ENCODE measurements around the gene LEFTY1.
"Not testable (repeated sequence)": the region's sequence is repeated elsewhere in the genome, so short reads cannot be mapped to it uniquely, and the experiment has no call there.

The LEFTY1 gene

GRCh38 chr1:225888898-225889601 lies at the start of gene LEFTY1:
Gene LEFTY1, minus strand, starts transcription at chr1:225889146. Its CDS starts 80 bp downstream, at chr1:225889066.
- H3K4me3 ChIP-seq (ENCODE audit: low read depth, low read length) = peak within 1 kb of the TSS; percentile 69
- H3K9ac ChIP-seq (ENCODE audit: low read length) = peak within 1 kb of the TSS; percentile 98
- H3K27ac ChIP-seq (ENCODE audit: low read depth, low read length) = peak within 1 kb of the TSS; percentile 83; the same call in 1 of the 2 replicates

GRCh38 chr1:225937048-225937968 lies 48.4 kb upstream of the LEFTY1 start:
- no peak overlapping the region for H3K9ac ChIP-seq (ENCODE audit: low read length)

More at GRCh38 chr1:225888898-225889601, at the start of gene LEFTY1:
- Histone ChIP-seq H3K27me3 (ENCODE audit: control insufficient read depth, insufficient read depth, low read length) (peaks cover 5% of the 10 kb centered on the region; the same call in 1 of the 2 replicates), H3K36me3 (ENCODE audit: control insufficient read depth, insufficient read depth, low read length) (peaks cover 10% of the 10 kb centered on the region), H3K4me1 (ENCODE audit: control insufficient read depth, insufficient read depth, low read length) (peaks cover 38% of the 10 kb centered on the region), H3K9me3 (ENCODE audit: control insufficient read depth, insufficient read depth, low read depth, low read length) (no peaks in the 10 kb centered on the region)

DNA sequence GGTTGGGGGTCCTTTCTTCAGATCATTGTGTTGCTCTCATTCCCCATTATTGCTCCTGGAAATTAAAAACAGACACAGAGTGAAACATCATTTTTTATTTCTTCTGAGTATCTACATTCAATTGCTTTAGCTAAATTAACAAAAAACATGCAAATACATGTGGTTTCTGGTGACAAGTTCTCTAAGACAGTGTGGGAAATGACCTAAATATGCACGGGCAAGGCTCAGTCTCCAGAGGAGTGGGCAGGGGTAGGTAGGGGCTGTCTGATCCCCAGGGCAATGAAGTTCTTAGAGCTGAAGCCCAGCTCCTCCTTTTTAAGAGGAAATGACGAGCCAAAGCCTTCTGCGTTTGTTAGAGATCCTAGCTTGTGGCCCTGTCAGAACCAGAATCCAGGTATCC lies 47.6 kb upstream of the LEFTY1 start:
- Histone ChIP-seq H3K9me3 (ENCODE audit: control insufficient read depth, insufficient read depth, low read depth, low read length) (no peaks in the 10 kb centered on the region), H3K27ac (ENCODE audit: low read depth, low read length) (no peak overlapping the region), H3K4me1 (ENCODE audit: control insufficient read depth, insufficient read depth, low read length) (peaks cover 17% of the 10 kb centered on the region), H3K4me3 (ENCODE audit: low read depth, low read length) (no peak overlapping the region), H3K36me3 (ENCODE audit: control insufficient read depth, insufficient read depth, low read length) (no peaks in the 10 kb centered on the region), H3K27me3 (ENCODE audit: control insufficient read depth, insufficient read depth, low read length) (no peaks in the 10 kb centered on the region; the same call in 1 of the 2 replicates), H3K9ac (ENCODE audit: low read length) (no peak overlapping the region)

More at GRCh38 chr1:225937048-225937968, 48.4 kb upstream of the LEFTY1 start:
- H3K27ac ChIP-seq (ENCODE audit: low read depth, low read length) = no peak overlapping the region
- H3K4me1 ChIP-seq (ENCODE audit: control insufficient read depth, insufficient read depth, low read length) = peaks cover 24% of the 10 kb centered on the region
- no peaks in the 10 kb centered on the region for H3K36me3 ChIP-seq (ENCODE audit: control insufficient read depth, insufficient read depth, low read length)
- H3K4me3 ChIP-seq (ENCODE audit: low read depth, low read length) = no peak overlapping the region
- H3K9me3 ChIP-seq (ENCODE audit: control insufficient read depth, insufficient read depth, low read depth, low read length) = no peaks in the 10 kb centered on the region
- no peaks in the 10 kb centered on the region; the same call in 1 of the 2 replicates for H3K27me3 ChIP-seq (ENCODE audit: control insufficient read depth, insufficient read depth, low read length)

GRCh38 chr1:225936086-225936485 lies 47.1 kb upstream of the LEFTY1 start:
- H3K4me3 ChIP-seq (ENCODE audit: low read depth, low read length); H3K9me3 ChIP-seq (ENCODE audit: control insufficient read depth, insufficient read depth, low read depth, low read length); H3K27me3 ChIP-seq (ENCODE audit: control insufficient read depth, insufficient read depth, low read length); H3K27ac ChIP-seq (ENCODE audit: low read depth, low read length); H3K9ac ChIP-seq (ENCODE audit: low read length); H3K36me3 ChIP-seq (ENCODE audit: control insufficient read depth, insufficient read depth, low read length): not testable (repeated sequence)
- peaks cover 16% of the 10 kb centered on the region for H3K4me1 ChIP-seq (ENCODE audit: control insufficient read depth, insufficient read depth, low read length)

GRCh38 chr1:225934711-225935110 lies 45.8 kb upstream of the LEFTY1 start:
- 0 out of 2 replicates have a peak, but pooled peaks cover 3% of the 10 kb centered on the region for H3K4me1 ChIP-seq (ENCODE audit: control insufficient read depth, insufficient read depth, low read length)
- H3K36me3 ChIP-seq (ENCODE audit: control insufficient read depth, insufficient read depth, low read length) = no peaks in the 10 kb centered on the region
- no peak overlapping the region for H3K4me3 ChIP-seq (ENCODE audit: low read depth, low read length)
- H3K9me3 ChIP-seq (ENCODE audit: control insufficient read depth, insufficient read depth, low read depth, low read length) = no peaks in the 10 kb centered on the region
- no peak overlapping the region for H3K9ac ChIP-seq (ENCODE audit: low read length)
- H3K27me3 ChIP-seq (ENCODE audit: control insufficient read depth, insufficient read depth, low read length) = no peaks in the 10 kb centered on the region
- no peak overlapping the region for H3K27ac ChIP-seq (ENCODE audit: low read depth, low read length)

GRCh38 chr1:225933072-225933471 lies 44.1 kb upstream of the LEFTY1 start:
- Histone ChIP-seq H3K27me3 (ENCODE audit: control insufficient read depth, insufficient read depth, low read length) (no peaks in the 10 kb centered on the region), H3K4me3 (ENCODE audit: low read depth, low read length) (no peak overlapping the region), H3K27ac (ENCODE audit: low read depth, low read length) (no peak overlapping the region), H3K36me3 (ENCODE audit: control insufficient read depth, insufficient read depth, low read length) (no peaks in the 10 kb centered on the region), H3K4me1 (ENCODE audit: control insufficient read depth, insufficient read depth, low read length) (peaks cover 3% of the 10 kb centered on the region; the same call in 1 of the 2 replicates), H3K9ac (ENCODE audit: low read length) (no peak overlapping the region), H3K9me3 (ENCODE audit: control insufficient read depth, insufficient read depth, low read depth, low read length) (no peaks in the 10 kb centered on the region)

DNA sequence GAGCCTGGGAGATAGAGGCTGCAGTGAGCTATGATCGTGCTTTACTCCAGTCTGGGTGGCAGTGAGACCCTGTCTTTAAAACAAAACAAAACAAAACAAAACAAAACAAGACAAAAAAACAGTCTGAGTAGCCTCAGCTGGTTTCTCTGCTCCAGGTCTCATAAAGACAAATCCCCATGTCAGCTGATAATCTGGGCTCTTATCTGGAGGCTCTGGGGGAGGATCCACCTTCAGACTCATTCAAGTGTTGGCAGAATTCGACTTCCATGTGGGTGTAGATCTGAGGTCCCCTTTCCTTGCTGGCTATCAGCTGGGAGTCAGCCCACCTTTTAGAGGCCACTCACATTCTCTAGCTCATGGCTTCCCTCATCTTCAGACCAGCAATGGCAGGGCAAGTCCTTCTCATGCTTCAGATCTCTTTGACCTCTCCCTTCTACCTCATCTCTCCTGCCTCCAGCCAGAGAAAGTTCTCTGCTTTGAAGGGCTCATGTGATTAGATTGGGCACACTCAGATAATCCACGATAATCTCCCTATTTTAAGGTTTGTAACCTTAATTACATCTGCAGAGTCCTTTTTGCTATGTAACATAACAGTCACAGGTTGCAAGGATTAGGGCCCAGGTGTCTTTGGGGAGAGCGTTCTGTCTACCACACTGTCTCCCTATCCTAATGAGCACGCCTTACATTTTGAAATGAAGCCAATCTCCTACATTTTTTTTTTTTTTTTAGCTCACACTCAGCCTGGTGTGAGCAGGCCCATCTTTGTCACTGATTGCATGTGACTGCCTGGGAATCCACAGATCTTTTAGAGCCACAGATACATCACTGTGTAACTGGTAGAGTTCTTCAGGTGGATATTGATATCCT lies 42.6 kb upstream of the LEFTY1 start:
- H3K9ac ChIP-seq (ENCODE audit: low read length) = no peak overlapping the region
- no peak overlapping the region for H3K27ac ChIP-seq (ENCODE audit: low read depth, low read length)
- H3K27me3 ChIP-seq (ENCODE audit: control insufficient read depth, insufficient read depth, low read length) = no peaks in the 10 kb centered on the region
- H3K36me3 ChIP-seq (ENCODE audit: control insufficient read depth, insufficient read depth, low read length) = no peaks in the 10 kb centered on the region
- H3K9me3 ChIP-seq (ENCODE audit: control insufficient read depth, insufficient read depth, low read depth, low read length) = no peaks in the 10 kb centered on the region
- no peak overlapping the region for H3K4me3 ChIP-seq (ENCODE audit: low read depth, low read length)
- H3K4me1 ChIP-seq (ENCODE audit: control insufficient read depth, insufficient read depth, low read length) = peaks cover 3% of the 10 kb centered on the region; the same call in 1 of the 2 replicates

DNA sequence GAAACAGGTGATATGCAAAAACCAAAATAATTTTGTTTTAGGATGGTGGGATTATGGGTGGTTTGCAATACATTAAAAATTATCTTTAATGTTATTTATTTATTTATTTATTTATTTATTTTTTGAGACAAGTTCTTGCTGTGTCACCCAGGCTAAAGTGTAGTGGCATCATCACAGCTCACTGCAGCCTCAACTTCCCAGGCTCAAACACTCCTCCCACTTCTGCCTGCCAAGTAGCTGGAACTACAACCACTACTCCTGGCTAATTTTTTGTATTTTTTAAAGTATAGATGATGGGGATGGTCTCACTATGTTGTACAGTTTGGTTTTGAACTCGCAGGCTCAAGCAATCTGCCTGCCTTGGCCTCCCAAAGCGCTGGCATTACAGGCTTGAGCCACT lies 41.6 kb upstream of the LEFTY1 start:
- no peak overlapping the region for H3K27ac ChIP-seq (ENCODE audit: low read depth, low read length)
- H3K9ac ChIP-seq (ENCODE audit: low read length) = no peak overlapping the region

GRCh38 chr1:225929462-225929861 lies 40.5 kb upstream of the LEFTY1 start:
- not testable (repeated sequence) for H3K36me3 ChIP-seq (ENCODE audit: control insufficient read depth, insufficient read depth, low read length); H3K27me3 ChIP-seq (ENCODE audit: control insufficient read depth, insufficient read depth, low read length); H3K27ac ChIP-seq (ENCODE audit: low read depth, low read length); H3K9ac ChIP-seq (ENCODE audit: low read length); H3K9me3 ChIP-seq (ENCODE audit: control insufficient read depth, insufficient read depth, low read depth, low read length); H3K4me3 ChIP-seq (ENCODE audit: low read depth, low read length); H3K4me1 ChIP-seq (ENCODE audit: control insufficient read depth, insufficient read depth, low read length)

More for the DNA sequence above, 41.6 kb upstream of the LEFTY1 start:
- Histone ChIP-seq H3K4me3 (ENCODE audit: low read depth, low read length) (no peak overlapping the region), H3K4me1 (ENCODE audit: control insufficient read depth, insufficient read depth, low read length) (peaks cover 3% of the 10 kb centered on the region; the same call in 1 of the 2 replicates), H3K27me3 (ENCODE audit: control insufficient read depth, insufficient read depth, low read length) (no peaks in the 10 kb centered on the region), H3K9me3 (ENCODE audit: control insufficient read depth, insufficient read depth, low read depth, low read length) (no peaks in the 10 kb centered on the region), H3K36me3 (ENCODE audit: control insufficient read depth, insufficient read depth, low read length) (no peaks in the 10 kb centered on the region)

All from HUES6 (cell line).